NCI-H774 (cell line): ENCODE measurements around the gene ACAN.
A peak's percentile ranks its signal among the peaks of the same experiment; 100 is the strongest.
"Not testable (repeated sequence)": the region's sequence is repeated elsewhere in the genome, so short reads cannot be mapped to it uniquely, and the experiment has no call there.

Experiments used
- DNase-seq: peaks from one replicate; lab custom pipeline; 2025; lab: John Stamatoyannopoulos, UW

The ACAN gene

DNA sequence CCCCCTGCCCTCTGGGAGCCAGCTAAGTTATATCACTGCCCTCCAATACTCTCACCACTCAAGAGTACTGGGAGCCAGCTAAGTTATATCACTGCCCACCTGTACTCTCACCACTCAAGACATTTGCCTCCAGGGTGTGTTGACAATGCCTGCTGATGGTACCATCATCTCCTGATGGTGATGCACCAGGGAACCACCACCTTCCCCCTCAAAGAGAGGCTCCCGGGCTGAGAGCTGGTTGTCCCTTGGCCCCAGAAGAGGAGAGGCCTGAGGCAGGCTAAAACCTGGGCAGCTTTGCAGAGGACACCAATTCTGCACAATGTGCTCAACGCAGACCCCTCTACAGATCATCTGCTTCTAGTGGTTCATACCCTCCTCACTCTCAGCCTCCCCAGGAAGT lies 99.6 kb downstream of the ACAN start:
- no peak for DNase-seq

DNA sequence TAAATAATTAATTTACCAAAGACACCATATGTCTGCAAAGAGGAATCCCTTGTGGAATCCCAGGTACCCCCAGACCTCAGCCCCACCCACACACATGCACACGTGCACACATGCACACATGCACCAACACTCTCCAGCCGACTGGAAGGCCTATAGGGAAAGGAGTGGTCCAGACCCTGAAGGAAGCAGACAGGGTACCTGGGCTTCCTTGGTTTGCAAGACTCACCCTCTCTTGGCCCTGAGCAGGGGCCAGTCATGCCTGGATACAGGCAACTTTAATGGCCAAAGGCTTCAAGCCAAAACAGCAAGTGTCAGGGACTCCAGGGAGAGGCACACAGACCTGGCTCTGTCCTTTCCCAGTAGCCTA lies 101.0 kb downstream of the ACAN start:
- no peak for DNase-seq

DNA sequence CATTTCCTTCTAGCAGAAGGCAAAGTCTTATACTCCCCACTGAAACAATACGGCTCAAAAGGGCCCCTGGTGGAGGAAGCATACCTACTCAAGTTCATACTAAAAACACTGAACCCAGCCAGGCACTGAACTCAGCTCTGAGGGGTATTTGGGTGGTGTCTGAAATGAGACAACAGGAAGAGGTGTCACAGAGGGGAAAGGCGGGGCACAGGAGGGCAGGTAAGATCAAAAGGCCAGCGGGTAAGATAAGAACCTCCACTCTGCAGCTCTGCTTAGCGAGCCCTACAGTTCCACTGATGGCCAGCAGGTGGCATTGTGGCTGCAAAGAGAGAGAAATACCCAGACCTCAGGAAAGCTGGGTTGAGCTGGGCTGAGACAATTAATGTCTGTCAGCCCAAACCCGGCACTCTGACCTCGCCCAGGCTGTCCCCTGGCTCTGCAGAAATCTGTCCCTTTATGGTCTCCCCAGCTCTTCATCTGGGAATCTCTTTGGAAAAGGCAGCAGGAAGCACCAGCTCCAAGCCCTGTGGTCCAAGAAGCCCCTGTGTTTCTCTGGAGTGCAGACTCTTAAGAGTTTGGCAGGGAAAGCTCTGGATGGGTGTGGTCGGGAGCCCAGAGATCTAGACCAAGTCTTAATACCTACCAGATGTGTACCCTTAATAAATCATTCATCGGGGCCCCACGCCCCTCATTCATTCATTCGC lies 101.5 kb downstream of the ACAN start:
- peak; percentile 35 for DNase-seq

DNA sequence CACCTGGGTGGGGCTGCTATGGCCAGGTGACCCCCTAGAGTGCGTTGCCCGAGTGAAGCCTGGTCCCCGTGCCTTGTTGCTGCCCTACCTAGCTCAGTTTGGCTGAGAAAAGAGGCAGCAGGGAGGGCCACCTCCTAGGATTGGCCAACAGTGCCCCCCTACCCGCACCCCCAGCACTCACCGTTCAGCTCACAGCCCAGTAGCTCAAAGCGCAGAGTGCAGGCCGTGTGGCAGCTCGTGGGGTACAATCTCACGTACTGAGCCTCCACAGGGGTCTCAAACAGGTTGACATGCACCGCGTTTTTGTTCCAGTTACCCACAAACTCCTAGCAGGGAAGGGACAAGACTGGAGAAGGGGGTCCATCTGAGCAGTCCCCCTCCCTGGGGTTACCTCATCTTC lies 102.3 kb downstream of the ACAN start:
- no peak for DNase-seq

DNA sequence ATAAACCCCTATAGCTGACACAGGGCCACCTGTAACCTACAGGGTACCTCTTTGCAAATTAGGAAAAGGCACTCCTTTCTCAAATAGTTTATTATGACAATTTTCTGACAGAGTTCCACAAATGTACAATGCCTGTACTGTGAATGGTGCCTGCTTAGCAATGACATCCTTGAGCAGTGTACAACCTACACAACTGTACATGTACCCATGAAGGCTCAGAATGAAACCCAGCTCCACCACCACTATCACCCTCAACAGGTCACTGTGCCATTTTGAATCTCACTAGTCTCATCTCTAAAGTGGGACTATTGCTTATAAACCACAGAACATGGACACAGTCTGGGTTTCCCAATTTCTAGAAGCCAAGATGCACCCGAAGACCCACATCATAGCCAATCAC lies 102.9 kb downstream of the ACAN start:
- DNase-seq = no peak

DNA sequence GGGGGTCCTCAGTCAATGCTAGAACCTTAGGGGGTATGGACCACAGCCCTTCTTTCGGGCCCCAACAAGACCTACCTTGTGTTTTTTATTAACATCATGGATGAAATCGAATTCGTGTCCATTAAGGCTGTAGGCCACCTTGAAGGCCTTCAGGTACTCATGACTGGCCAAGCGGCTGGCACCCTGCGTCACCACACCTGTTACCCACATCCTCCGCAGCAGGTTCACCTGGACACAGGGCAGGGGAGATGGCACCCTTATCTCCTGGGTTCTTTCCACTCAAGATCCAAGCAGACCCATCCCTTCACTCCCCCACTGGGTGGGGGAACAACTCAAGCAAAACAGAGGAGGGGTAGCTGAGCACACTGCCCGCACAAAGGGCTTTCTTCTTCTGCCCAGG lies 103.3 kb downstream of the ACAN start:
- DNase-seq = no peak

DNA sequence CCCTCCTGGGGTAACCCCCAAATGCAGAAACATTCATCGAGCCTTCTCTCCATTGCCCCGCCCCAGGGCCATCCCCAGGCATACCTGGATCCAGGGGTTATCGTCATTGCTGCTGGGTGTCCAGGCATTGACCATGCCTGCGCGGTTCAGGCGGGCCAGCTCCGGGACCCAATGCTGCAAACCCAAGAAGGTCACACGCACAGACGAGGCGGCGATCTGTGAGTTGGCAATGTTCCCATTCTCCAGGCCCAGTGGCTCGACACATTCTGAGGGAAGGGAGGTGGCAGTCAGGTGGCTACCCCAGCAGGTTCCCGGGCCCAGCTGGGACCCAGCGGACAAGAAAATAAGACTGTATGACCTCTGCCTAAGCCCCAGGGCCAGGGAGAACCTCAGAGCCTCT lies 103.9 kb downstream of the ACAN start:
- no peak for DNase-seq

DNA sequence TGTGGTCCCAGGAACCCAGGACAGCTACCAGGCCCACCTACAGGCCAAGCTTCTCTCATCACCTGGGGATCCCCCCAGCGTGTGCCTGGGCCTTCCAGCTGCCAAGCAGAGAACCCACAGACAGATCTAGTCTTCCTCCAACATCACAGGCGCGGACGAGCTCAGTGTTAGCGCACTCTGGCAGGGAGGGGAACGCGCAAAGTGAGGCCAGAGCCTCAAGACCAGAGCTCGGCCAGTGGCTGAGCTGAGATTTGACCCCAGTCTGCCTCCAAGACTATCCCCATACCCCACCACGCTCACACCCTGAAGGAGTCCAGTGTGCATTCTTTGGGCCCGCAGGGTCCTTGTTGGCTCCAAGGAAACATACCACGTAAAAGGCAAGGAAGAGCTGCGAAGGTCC lies 104.9 kb downstream of the ACAN start:
- DNase-seq = no peak

DNA sequence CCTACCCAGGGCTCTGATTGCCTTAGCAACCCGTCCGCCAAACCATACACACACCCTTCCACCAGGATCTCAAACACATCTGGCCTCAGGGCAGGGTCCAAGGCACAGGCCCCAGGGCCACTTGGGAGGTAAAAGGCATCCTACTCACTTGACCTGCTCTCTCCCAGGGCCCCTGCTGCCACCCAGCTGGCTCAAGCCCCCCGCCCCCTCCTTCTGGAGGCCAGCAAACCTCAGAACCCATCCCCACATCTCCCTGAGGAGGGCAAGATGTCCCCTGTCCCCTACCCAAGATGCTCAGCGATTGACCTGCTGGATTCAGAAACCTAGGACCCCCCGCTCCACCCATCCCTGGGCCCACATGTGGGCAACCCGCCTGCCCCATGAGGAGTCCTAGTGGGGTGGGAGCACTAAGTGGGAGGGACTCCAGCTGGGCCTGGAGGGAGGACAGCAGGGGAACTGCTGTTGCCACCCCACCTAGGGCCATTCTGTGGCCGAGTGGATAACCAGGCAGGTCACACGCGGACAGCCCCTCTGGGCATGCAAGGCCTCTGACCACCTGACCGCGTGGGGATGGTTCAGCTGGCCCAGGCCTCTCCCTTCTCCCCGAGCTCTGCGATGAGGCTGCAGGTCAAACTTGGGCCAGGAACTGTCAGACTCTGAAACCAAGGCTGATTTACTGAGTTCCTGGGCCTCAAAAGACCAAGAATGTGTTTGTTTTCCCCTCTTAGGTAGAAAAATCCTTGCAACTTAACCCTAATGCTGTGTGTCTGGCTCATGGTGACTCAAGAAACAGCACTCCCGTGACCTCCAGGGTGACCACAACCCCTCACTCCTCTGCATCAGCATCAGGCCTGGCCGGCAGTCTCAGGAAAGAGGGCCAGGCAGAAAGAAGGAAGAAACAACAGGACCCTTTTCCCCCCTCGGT lies 105.7 kb downstream of the ACAN start:
- no peak for DNase-seq

DNA sequence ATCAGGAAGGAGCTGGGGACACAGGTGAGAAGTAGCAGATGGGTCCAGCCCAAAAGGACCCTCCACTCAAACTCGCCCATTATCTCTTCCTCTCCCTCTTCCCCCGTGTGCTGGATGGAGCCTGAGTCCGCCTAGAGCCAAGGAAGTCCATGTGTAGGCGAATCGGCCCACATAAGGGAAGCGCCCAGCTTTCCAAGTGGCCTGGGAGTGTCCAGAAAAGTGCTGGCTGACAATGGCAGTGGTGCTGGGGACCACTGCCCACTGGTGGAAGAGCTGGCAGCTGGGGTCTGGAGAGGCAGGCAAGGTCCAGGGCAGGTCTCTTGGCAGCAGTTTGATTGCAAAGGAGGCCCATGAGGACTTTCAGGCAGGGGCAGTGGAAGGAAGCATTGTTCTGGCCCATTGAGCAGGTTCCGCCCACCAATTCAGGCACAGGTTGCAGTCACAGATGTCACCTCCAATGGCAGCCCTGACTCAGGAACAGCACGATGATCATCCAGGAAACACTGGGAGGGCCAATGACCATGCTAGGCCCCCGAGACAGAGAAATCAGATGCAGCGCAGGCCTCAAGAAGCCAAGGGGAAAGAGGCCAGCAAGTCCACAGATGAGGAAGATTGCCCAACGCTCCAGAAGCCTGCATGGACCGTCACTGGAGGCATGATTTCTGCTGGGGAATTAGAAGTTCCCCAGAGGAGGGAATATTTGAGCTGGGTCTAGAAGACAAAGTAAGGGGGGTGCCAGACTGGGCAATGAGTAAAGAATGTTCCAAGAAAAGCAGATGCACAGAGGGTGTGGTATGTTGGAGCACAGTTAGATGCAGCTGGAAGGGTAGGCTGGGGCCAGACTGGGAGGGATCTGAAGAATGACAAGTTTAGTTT lies 107.0 kb downstream of the ACAN start:
- no peak for DNase-seq

DNA sequence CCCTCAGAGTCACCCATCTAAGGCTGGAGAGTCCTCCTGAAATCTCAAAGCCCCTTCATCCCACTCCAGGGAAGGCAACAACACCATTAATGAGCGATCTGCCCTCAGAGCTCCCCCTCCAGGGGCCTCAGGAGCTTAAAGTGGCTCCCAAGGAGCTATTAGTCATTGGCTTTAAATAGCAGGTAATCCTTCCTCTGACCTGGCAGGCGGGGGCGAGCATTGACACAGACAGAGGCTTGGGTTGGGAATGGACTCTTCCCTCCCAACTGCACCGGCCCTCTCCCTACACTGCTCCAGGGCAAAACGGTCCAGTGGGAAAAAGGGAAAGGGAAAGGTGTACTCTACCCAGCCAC lies 108.5 kb downstream of the ACAN start:
- no peak for DNase-seq

DNA sequence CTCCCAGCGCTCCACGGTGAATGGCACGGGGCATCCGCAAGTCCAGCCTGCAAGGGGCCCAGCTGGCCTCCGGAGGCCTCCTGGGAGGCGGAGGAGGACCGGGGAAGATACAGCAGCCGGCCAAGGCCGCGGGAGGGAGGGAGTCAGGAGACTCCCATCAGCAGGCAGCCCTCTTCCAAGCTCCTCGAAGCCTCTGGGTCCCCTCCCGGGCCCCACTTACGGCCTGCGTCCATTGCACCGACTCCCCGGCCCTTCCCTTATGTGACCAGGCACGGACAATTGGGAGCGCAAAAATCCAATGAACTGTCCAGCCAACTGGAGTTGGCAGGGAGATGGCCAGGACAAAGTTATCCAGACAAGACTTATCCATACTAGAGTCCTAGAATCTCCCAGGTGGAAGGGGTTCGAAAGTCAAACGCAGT lies 109.3 kb downstream of the ACAN start:
- DNase-seq = no peak

DNA sequence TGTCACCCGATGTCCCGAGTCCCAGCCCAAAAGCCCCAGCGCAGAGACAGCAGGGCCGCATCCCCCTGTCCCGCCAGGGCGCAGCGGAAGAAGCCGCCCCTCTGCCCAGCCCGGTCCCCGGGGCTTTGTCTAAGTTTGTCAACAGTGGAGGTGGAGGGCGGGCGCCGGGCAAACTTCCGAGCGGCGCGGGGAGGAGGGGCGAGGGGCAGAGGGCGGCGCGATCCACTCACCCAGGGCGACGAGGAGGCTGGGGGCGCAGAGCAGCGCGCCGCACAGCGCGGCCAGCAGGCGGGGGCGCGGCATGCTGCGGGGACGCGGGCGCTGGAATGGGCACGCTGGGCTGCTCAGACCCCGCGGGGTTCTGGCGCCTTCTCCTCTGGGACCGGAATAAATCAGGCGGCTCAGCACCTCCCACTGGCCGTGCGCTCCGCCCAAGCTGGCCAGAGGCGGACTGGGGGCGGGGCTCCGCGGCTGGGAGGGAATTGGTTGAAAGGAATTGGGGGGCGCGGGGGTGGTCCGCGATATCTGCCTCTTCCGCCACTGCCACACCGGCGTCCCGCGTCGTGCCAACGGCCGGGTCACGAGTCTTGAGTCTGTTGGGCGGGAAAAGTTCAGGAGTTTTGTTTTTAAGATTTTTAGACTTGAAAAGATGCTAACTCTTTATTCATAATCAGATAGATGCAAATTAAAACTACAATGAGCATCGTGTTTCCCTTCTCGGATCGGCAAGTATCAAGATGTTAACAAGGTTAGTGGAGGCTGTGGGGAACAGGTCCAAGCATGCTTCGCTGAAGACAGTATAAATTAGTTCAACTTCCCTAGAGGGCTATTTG lies 110.0 kb downstream of the ACAN start, which contains the start of gene MFGE8:
TSS of gene MFGE8 (minus strand) at position 363 of the 833 bp plus-strand sequence. CDS start at position 303, 60 bp downstream.
- DNase-seq = peak; percentile 29

DNA sequence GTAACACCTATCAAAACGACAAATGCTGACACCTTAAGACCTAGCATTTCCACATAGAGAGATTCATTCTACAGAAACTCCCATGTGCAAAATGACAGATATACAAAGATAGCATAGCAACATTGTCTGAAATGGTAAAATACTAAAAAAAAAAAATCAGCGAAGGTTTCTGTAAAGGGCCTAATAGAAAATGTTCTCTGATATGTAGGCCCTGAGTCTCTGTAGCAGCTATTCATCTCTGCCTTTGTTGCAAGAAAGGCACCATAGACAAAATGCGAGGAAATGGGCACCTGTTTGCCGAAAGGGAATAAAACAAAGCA lies 110.6 kb downstream of the ACAN start:
- no peak for DNase-seq

DNA sequence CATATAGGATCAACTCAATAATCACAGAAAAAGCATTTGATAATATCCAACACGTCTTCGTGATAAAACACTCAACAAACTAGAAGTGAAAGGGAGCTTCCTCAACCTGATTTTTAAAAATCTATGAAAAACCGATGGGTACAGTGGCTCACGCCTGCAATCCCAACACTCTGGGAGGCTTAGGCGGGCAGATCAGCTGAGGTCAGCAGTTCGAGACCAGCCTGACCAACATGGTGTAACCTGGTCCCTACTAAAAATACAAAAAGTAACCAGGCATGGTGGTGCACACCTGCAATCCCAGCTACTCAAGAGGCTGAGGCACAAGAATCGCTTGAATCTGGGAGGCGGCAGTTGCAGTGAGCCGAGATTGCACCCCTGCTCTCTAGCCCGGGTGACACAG lies 112.1 kb downstream of the ACAN start:
- no peak for DNase-seq

DNA sequence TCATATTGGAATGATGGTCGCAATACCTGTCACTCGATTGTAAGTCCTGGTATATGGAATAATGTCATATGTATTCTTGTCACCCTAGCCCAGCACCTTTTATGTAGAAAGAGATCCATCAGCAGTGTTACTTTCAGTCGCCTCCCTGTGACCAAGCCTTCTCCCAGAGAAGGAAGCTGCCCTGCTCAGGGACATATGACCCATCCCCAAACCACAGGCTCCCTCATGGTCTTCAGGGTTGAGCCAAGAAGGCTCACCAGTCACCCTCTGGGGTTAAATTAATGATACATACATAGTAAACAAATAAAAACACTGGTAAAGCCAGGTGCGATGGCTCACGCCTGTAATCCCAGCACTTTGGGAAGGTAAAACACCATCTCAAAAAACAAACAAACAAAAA lies 114.5 kb downstream of the ACAN start:
- no peak for DNase-seq

DNA sequence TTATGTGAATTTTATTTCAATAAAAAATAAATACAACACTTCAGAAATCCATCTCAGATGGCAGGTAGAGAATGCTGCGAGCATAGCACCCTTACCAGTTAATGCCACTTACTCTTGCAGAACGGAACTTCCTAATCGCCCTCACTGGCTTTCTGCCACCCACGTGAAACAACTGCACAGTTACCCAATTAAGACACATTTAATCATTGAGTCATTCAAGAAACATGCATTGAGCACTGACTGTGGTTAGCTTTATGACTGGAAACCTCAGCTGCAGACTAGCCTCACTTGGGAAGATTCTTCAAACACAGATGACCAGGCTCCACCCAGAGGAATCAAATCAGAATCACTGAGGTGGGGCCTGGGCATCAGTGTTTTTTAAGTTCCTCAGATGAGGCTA lies 115.5 kb downstream of the ACAN start:
- DNase-seq = no peak

DNA sequence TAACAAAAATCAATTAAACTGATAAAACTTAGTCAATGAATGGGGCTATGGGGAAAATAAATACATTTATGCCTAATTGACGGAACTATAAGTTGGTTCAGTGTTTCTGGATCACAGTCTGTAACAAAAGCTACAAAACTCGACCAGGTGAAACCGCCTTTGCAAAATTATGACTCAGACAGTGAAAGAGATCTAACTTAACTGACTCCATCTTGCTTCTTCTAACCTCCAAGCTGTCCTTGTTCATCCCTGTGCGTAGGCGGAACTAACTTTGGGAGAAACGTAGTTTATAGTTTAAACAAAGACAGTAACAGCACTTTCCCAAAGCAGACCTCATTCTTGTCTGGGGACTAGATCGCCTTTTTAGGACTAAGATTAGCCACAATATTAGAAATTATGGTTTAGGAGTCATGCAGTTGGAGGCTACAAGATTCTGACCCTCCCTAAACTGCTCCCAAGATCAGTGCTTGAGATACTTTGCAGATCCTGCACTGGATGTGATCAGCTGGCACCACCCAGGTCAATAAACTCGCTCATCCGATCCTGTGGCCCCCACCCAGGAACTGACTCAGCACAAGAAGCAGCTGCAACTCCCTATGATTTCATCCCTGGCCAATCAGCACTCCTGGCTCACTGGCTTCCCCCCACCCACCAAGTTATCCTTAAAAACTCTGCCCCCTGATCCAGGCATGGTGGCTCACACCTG lies 117.1 kb downstream of the ACAN start:
- DNase-seq = no peak

DNA sequence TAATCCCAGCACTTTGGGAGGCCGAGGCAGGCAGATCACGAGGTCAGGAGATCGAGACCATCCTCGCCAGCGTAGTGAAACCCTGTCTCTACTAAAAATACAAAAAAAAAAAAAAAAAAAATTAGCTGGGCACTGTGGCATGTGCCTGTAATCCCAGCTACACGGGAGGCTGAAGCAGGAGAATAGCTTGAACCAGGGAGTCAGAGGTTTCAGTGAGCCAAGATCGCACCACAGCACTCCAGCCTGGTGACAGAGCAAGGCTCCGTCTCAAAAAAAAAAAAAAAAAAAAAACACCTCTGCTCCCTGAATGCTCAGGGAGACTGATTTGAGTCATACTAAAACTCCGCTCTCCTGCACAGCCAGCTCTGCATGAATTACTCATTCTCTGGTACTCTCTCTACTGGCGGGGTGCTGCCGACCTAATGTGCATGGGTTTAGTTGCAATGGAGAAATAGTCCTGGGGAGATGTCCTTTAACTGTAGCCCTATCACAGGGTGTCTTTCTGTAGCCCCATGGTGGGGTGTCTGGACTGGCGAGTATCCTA lies 117.7 kb downstream of the ACAN start:
- DNase-seq = not testable (repeated sequence)
